Uterus (tissue), 4 donors: ENCODE data around the gene HCN4. TPM values are rescaled to one million over a fixed set of nuclear protein-coding genes. Genes with fewer than 3 reads are reported as not detected.

Experiments
- DNase-seq, 2 donors: peaks; one replicate each; pipeline ENCODE4 v3.0.0-alpha.2; 2019 to 2020
- H3K27ac ChIP-seq, 2 donors: fragments of 200-600 bp; sonication (generic); 1 replicate in 1 of 2; 2 replicates in 1 of 2; pipeline ENCODE4 v1.5.1; 2016 to 2018
- H3K27me3 ChIP-seq, 2 donors: fragments of 200-600 bp; sonication (generic); one replicate each; pipeline ENCODE4 v1.5.1; 2018 to 2019; ENCODE audit warnings: control low read depth in 1 of 2
- H3K36me3 ChIP-seq, 2 donors: fragments of 200-600 bp; sonication (generic); one replicate each; pipeline ENCODE4 v1.5.1; 2019; ENCODE audit warnings: control low read depth in 1 of 2
- H3K4me1 ChIP-seq, 2 donors: fragments of 200-600 bp; sonication (generic); one replicate each; pipeline ENCODE4 v1.5.1; 2018 to 2019; ENCODE audit warnings: control low read depth in 1 of 2
- H3K4me3 ChIP-seq, 2 donors: fragments of 200-600 bp; sonication (generic); 1 replicate in 1 of 2; 2 replicates in 1 of 2; pipeline ENCODE4 v1.5.1; 2018 to 2019; ENCODE audit warnings: mild to moderate bottlenecking in 1 of 2
- H3K9me3 ChIP-seq, 2 donors: fragments of 200-600 bp; sonication (generic); one replicate each; pipeline ENCODE4 v1.5.1; 2019; ENCODE audit warnings: control low read depth in 1 of 2
- CTCF ChIP-seq, 4 experiments: fragments of 200-600 bp in 2 of 4; fragments of 450-650 bp in 2 of 4; sonication (generic) in 2 of 4; IDR thresholded peaks; one replicate each; pipeline ENCODE4 v1.5.1; 2016 to 2019; ENCODE audit warnings: antibody characterized with exemption in 4 of 4, mild to moderate bottlenecking in 2 of 4, moderate library complexity in 1 of 4
- POLR2A ChIP-seq, 2 donors: fragments of 450-650 bp; IDR thresholded peaks; one replicate each; pipeline ENCODE4 v1.6.1; 2016; ENCODE audit warnings: antibody characterized with exemption in 2 of 2, mild to moderate bottlenecking in 1 of 2, moderate library complexity in 1 of 2
- intact Hi-C: fragments of 100-400 bp; cut with DNase I; formaldehyde crosslinking; loops from one replicate; pipeline ENCODE4 v1.15.1; 2023; ENCODE audit warnings: low total_unique reads
- total RNA-seq, 4 donors: library from RNA; depleted of rRNA in 3 of 4; stranded (reverse); fragments of >200 nt in 3 of 4; gene quantifications; one replicate each; pipeline versions ENCODE4 v1.1.0 to v1.2.4, GENCODE V29; 2014 to 2023
- donor health status: DM: yes; HTN: yes; CAD: no.

HCN4 gene
- total RNA-seq, 4 donors from 2014 or later, result 0.07 TPM; not detected in 3

GRCh38 chr15:73340502-73341192 lies 28.1 kb downstream of the HCN4 start:
- H3K4me3 ChIP-seq, result no peak overlapping the region
- no peak overlapping the region for H3K27ac ChIP-seq
- no peaks in the 10 kb centered on the region for H3K4me1 ChIP-seq
- DNase-seq, result no peak
- no peaks in the 10 kb centered on the region for H3K9me3 ChIP-seq
- no peak for TF ChIP-seq POLR2A (IDR thresholded peaks at IDR 0.05)
- no peak for TF ChIP-seq CTCF (IDR thresholded peaks at IDR 0.05)
- H3K36me3 ChIP-seq, result no peaks in the 10 kb centered on the region
- intact Hi-C loops, result no loop called here
- no peaks in the 10 kb centered on the region for H3K27me3 ChIP-seq

- no peak overlapping the region for H3K27ac ChIP-seq
- H3K4me1 ChIP-seq, result no peaks in the 10 kb centered on the region
- H3K4me3 ChIP-seq, result no peak overlapping the region
- no peaks in the 10 kb centered on the region for H3K27me3 ChIP-seq
- TF ChIP-seq CTCF (IDR thresholded peaks at IDR 0.05) (no peak), POLR2A (IDR thresholded peaks at IDR 0.05) (no peak)
- no peak for DNase-seq
- intact Hi-C loops, result no loop called here
- no peaks in the 10 kb centered on the region for H3K9me3 ChIP-seq
- H3K36me3 ChIP-seq, result no peaks in the 10 kb centered on the region
These were observed 30.0 kb downstream of the HCN4 start for GRCh38 chr15:73338606-73339374.

GRCh38 chr15:73338058-73338457 lies 30.7 kb downstream of the HCN4 start:
- no peak overlapping the region for H3K27ac ChIP-seq
- DNase-seq, result no peak
- H3K4me1 ChIP-seq, result no peaks in the 10 kb centered on the region
- H3K9me3 ChIP-seq, result no peaks in the 10 kb centered on the region
- H3K4me3 ChIP-seq, result no peak overlapping the region
- H3K27me3 ChIP-seq, result no peaks in the 10 kb centered on the region
- no peaks in the 10 kb centered on the region for H3K36me3 ChIP-seq
- no peak for TF ChIP-seq CTCF (IDR thresholded peaks at IDR 0.05)
- TF ChIP-seq POLR2A (IDR thresholded peaks at IDR 0.05), result no peak
- intact Hi-C loops, result no loop called here

- TF ChIP-seq CTCF (IDR thresholded peaks at IDR 0.05) (no peak), POLR2A (IDR thresholded peaks at IDR 0.05) (no peak)
- intact Hi-C loops, result no loop called here
- Histone ChIP-seq H3K4me1 (no peaks in the 10 kb centered on the region), H3K36me3 (no peaks in the 10 kb centered on the region), H3K27ac (no peak overlapping the region), H3K9me3 (no peaks in the 10 kb centered on the region), H3K27me3 (no peaks in the 10 kb centered on the region), H3K4me3 (no peak overlapping the region)
- no peak for DNase-seq
These were observed 31.6 kb downstream of the HCN4 start for GRCh38 chr15:73337187-73337586.

GRCh38 chr15:73336756-73337155 lies 32.0 kb downstream of the HCN4 start:
- no peak for TF ChIP-seq CTCF (IDR thresholded peaks at IDR 0.05)
- TF ChIP-seq POLR2A (IDR thresholded peaks at IDR 0.05), result no peak
- intact Hi-C loops, result no loop called here

More at GRCh38 chr15:73336756-73337155, 32.0 kb downstream of the HCN4 start:
- H3K27ac ChIP-seq, result no peak overlapping the region
- no peaks in the 10 kb centered on the region for H3K9me3 ChIP-seq
- H3K27me3 ChIP-seq, result no peaks in the 10 kb centered on the region
- H3K36me3 ChIP-seq, result no peaks in the 10 kb centered on the region
- no peak overlapping the region for H3K4me3 ChIP-seq
- H3K4me1 ChIP-seq, result no peaks in the 10 kb centered on the region
- DNase-seq, result no peak
